Measurements from ENCODE around the gene OLFML3.
"Not testable (repeated sequence)": the region's sequence is repeated elsewhere in the genome, so short reads cannot be mapped to it uniquely, and the experiment has no call there.

The OLFML3 gene

DNA sequence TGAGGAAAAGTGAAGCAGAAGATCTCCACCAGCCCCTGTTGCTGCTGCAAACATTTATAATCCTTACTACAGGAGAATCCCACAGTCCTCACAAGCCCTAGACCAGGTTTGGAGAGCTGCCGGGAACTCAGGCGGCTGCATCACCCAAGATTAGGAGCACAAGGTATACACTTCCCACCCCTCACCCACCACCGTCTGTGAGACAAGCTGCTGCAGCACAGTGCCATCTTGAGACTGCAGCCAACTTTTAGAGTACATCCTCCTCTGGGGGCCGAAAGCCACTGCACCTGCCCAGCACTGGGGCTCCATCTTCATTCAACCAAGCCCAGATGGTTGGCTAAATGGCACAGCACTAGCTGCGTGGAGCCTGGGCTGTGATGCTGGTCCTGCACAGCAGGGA lies 13.8 kb downstream of the OLFML3 start:
- DNase-seq = no peak

DNA sequence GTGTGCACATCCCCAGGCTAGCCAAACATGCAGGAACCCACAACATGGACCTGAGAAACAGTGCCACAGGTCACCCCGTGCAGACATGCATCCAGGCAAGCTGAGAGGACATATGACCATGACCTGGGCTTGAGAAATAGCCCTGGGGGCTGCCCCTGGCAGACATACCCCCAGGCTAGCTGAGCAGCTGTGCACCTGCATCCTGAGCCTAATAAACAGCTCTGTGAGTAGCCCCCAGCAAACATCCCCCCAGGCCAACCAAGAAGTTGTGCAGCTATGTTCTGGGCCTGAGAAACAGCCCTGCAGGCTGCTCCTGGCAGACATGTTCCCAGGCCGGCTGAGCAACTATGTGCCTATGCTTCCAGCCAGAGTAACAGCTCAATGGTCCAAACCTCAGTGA lies 14.5 kb downstream of the OLFML3 start:
- DNase-seq = no peak

DNA sequence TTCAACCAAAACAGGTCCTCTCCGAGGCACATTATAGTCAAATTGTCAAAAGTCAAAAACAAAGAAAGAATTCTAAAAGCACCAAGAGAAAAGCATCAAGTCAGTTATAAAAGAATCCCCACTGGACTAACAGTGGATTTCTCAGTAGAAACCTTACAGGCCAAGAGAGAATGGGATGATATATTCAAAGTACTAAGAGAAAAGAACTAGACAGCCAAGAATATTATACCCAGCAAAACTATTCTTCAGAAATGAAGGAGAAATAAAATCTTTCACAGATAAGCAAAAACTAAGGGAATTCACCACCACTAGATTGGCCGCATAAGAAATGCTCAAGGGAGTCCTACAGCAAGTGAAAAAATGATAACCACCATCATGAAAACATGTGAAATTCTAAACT lies 16.1 kb downstream of the OLFML3 start:
- DNase-seq = no peak

DNA sequence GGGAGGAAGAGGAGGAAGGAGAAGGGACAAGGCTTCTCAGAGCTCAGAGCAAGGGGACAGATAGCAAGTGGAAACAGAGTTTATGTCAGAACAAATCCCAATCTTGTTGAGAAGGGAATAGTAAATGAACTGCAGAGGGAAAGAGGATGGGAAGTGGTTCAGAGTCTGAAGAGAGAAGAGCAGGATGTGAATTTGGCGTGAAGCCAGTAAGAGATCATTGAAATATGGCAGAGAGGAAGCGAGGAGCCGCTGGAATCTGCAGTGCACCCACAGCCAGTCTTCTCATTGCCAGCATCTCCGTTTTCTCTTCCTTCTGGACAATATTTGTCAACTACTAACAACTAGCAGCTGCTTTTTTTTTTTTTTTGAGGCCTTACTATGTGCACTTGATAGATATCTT lies 19.1 kb downstream of the OLFML3 start:
- no peak for DNase-seq

DNA sequence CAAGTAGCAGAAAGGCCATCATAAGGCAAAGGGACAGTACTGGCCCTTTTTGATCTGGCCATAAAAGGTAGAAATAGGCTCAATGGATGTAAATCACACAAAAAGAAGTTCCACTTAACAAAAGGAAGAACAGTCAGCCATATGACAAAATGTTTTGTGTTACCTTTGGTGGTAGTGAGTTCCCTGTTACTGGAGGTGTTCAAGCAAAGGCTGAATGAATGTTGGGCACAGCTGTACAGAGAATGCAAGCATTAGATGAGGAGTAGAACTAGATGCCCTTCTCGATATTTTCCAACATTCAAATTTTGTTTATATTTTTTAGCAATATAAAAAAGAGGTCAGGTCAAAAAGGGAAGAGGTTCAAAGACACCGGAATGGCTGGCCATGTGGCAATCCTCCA lies 20.0 kb downstream of the OLFML3 start:
- DNase-seq = no peak

DNA sequence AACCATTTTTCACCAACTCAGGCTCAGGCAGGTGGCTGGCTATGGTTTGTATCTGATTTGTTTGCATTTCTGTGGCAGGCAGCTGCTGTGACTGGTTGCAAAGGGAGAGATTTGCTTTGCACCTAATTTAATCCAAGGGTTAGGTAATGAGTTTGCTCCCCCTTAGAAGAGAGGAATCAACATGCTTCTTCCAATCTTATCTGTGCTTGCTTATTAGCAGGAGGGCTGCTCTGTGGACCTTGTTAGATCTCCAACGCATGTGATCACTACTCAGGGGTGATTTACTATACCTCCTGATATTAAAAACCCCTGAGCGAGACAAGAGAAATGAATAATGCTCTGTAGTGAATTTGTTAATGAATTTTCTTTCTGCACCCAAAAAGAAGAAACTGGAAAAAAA lies 20.5 kb downstream of the OLFML3 start:
- no peak for DNase-seq

DNA sequence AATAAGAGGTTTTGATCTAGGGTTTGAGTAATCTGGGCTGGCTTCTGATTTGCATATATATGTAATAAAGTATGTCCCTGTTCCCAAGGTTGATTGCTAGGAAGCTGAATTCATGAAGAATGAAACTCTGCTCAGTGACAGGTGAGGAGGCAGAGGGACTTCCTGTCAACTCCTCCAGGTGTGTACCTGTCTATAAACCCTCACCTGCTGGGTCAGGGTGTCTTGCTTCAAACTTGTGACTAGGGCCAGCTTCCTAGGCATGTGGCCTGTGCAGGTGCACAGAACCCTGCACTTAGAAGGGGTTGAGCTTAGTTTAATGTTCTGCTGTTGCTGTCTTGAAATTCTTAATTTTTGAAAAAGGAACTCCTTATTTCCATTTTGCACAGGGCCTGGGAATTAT lies 21.1 kb downstream of the OLFML3 start:
- no peak for DNase-seq

DNA sequence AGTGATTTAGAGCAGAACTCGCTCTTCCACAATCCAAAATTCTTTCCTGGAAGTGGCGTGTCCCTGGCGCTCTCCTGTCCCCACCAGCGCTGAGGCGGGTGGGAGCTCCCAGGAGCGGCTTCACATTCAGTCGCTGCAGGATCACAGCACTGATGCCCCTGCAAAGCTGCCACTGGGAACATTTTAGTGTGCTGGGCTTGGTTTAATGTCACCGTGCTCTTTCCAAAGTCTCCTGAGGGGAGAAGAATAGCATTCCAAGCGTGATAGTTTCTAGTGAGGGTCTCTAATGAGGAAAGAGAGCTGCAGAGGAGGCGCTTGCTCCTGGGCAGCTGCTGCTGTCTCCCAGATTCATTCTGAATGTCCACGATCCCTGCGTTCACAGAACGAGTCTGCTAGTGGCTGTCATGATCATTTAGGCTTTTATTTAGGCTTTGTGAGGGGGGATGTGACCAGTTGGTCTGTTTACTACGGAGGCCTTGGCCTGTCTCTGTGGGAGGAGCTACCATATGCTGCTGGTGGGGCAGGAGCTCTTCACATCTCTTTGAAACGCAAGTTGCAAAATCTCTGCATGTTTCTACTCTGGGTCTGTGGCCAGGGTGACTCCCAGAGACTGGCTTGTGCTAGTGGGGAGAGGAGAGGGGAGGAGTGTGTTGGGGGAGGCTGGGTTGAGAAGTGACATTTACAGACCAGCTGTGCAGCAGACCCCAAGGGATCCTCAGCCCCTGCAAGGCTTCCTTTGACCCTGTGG lies 23.4 kb downstream of the OLFML3 start:
- DNase-seq = no peak

DNA sequence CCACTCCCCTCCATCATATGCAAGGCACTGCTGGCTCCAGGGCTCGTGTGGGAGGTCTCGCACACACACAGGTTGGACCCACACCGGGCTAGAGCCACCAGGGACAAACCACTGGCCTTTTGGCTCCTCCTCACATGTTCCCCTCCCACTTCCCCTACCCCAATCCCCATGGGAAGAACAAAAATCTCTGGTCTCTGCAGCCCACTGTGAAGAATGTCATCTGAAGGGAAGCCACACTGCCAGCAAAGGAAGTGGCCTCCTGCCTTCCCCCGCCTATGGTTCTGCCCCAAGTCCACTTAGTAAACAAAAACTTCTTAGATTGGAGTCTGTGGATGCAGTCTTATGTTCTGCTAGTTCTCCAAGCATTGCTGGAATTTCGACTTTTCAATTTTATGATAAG lies 24.2 kb downstream of the OLFML3 start:
- no peak for DNase-seq

DNA sequence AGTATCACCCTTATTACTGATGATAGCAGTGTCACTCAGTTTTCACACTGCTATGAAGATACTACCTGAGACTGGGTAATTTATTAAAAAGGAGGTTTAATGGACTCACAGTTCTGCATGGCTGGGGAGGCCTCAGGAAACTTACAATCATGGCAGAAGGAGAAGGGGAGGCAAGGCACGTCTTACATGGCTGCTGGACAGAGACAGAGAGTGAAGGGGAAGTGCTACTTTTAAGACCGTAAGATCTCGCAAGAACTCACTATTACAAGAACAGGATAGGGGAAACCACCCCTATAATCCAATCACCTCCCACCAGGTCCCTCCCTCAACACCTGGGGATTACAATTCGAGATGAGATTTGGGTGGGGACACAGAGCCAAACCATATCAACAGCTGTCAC lies 27.6 kb downstream of the OLFML3 start:
- DNase-seq = not testable (repeated sequence)

DNA sequence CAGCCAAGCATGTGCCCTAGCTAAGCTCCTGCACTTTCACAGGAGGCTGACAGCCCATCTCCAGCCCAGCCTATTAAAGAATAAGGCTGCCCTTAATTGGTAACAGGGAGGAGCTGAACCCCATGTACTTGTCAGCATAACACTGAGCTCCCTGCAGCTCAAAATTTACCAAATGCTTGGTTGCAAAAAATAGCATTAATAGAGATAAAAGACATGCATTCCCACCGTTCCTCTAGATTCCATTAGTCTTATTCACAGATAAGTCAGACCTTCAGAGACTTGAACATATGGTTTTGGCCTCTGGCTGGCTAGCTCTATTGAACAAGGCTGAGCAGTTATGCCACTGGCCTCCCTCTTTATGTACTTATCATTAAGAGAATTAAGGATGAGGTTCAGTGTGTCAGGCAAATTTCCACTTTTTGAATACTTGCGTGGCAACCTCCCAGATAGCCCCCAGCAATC lies 29.2 kb downstream of the OLFML3 start:
- DNase-seq = no peak

DNA sequence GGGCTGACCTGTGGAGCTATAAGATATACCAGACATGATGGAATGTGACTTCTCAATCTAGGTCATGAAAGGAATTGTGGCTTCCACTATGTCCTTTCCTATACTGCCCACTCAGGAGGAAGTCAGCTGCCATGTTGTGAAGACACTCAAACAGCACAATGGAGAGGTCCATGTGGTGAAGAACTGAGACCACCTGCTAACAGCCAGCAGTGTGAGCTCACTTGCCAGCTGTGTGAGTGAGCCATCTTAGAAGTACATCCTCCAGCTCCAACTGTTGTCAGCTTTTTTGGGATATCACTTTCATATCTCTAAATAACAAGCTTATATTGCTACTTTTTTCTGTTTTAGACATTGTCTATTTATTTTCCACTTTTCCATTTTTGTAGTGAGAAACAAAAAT lies 29.7 kb downstream of the OLFML3 start:
- DNase-seq = no peak

DNA sequence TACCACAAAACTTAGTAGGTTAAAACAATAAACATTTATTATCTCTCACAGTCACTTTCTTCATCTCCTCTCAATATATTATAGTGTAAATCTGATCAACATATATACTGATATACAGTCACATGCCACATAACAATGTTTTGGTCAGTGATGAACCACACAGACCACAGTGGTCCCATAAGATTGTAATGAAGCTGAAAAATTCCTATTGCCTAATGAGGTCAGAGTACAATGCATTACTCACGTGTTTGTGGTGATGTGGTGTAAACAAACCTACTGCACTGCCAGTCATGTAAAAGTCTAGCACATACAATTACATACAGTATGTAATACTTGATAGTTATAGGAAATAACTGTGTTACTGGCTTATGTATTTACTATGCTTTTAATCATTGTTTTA lies 30.1 kb downstream of the OLFML3 start:
- no peak for DNase-seq

DNA sequence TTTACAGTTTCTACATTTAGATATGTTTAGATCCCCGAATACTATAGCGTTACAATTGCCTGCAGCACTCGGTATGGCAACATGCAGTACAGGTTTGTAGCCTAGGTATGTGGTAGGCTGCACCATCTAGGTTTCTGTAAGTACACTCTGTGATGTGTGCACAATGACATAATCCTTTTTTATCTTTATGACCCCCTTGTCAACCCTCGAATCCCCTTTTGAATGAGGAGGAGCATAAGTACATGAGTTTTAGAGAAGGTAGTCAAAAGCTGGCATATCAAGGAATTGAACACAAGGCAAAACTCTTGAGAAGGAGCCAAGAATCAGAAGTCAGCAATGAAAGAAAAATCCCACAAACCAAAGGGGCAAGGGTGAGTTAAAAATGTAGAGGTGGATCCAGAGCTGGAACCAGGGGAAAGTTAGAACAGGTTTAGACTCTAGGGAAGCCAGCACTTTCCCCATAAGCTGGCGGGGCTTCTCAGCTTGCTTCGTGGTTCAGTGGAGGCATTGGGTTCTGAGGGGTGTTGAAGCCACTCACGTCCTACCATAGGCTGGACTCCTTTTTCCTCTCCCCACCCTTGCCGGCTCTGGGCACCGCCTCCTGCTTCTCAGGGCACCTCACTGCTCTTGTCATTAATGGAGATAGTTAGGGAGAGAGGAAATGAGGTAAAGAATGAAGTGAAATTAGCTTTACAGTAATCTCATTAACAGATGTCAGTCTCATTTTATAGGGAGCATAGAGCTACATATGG lies 31.3 kb downstream of the OLFML3 start:
- DNase-seq = no peak

DNA sequence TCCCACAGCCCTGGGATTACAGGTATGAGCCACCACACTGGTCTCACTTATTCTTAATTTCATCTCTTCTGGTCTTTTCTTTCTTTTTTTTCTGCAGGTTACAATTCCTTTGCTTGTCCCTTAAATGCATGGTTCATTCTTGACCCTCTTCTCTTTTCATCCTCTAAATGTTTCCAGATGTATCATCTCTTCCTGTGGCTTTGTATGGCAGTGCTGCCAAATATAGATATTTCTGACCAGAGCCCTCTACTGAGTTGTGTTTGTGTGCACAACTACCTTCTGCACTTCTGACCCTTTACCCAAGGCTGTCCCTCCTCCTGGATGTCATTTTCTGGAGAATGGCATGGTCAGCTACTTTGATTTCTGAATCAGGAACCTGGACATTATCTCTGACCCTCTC lies 32.5 kb downstream of the OLFML3 start:
- no peak for DNase-seq

DNA sequence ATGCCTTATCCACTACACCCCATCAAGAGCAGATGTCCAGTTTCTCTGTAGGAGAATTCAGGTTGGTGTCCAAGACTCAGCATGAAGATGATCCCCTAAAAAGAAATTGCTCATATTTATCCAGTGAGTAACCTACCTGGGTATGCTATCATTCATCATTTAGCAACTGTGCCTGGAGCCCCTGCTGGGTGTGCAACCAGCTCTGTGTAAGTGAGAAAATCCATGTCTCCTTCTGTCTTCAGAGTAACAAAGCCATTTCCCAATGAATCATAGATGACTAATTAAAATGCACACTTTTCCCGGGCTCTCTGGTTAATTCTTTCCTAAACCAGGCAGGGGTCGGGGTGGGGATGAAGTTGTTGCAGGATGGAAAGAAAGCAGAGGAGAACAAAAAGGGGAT lies 35.8 kb downstream of the OLFML3 start:
- DNase-seq = no peak

DNA sequence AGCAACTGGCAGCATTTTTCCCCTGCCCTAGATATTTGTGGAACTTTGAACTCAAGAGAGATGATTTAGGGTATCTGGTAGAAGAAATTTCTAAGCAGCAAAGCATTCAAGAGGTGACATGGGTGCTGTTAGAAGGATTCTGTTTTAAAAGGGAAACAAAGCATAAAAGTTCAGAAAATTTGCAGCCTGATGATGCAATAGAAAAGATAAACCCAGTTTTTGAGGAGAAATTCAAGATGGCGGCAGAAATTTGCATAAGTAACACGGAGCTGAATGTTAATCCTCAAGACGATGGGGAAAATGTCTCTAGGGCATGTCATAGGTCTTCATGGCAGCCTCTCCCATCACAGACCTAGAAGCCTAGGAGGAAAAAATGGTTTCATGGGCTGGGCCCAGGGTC lies 40.5 kb downstream of the OLFML3 start:
- DNase-seq = not testable (repeated sequence)

DNA sequence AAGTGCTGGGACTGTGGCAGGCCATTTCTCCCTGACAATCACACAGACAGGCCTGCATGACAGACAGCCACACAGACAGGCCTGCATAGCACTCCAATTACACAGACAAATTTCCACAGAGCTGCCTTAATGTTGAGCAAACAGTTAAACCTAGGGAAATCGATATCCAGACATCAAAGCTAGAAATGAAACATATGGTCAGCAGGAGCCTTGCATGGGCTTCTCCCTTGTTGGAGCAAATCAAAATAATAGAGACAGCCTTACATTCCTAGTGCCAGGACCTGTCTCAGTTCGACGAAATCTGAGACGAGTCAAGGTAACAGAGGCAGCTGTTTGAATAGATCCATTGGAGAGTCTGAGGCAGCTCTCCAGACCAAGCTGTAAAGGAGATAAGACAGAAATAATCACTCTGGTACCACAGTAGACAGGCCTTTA lies 42.4 kb downstream of the OLFML3 start:
- DNase-seq = no peak

DNA sequence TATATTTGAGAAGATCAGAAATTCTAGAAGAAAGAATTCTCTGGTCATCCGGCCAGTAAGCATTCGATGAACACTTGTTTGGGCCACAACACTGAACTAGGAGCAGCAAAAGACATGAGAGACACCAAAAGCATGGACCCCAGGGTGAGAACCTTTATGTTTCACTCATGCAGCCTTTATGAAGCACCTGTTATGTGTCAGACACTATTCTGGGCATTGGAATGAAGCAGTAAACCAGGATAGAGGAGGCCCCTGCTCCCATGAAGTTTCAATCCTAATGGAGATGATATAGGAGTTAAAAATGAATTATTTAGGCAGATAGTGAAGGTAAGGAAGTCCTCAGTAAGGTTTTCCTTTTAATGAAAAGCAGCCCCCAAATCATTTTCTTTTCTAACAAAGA lies 43.6 kb downstream of the OLFML3 start:
- DNase-seq = no peak

DNA sequence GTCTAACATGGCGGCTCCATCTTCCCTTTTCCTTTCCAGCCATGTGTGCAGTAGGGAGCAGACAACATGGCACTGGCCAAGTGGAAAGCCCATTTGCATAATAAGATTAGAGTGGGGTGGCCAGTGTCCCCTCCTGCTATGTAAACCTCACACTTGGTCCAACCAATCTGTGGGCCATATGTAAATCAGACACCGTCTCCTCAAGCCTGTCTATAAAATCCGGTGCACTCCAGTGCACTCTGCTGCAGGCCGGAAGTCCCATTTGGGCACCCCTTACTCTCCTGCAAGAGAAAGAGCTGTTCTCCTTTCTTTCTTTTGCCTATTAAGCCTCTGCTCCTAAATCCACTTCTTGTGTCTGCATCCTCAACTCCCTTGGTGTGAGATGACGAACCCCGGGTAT lies 44.1 kb downstream of the OLFML3 start:
- DNase-seq = no peak

DNA sequence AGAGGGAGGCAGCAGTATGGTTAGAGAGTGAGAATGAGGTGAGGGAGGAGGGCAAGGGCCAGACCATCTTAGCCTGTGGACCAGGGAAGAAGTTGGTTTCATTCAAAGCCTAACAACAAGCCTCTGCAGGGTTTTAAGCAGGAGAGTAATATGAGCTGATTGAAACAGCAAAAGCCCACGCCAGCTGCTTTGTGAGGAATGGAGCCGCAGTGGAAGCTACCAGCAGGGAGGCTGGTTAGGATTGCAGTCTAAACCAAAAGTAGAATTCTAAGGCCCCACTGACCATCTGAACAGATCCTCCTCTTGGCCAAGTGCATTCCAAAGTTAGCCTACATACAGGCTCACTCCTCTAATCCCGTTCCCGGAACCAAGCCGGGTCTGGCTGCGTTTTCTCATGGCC lies 44.8 kb downstream of the OLFML3 start:
- DNase-seq = no peak

DNA sequence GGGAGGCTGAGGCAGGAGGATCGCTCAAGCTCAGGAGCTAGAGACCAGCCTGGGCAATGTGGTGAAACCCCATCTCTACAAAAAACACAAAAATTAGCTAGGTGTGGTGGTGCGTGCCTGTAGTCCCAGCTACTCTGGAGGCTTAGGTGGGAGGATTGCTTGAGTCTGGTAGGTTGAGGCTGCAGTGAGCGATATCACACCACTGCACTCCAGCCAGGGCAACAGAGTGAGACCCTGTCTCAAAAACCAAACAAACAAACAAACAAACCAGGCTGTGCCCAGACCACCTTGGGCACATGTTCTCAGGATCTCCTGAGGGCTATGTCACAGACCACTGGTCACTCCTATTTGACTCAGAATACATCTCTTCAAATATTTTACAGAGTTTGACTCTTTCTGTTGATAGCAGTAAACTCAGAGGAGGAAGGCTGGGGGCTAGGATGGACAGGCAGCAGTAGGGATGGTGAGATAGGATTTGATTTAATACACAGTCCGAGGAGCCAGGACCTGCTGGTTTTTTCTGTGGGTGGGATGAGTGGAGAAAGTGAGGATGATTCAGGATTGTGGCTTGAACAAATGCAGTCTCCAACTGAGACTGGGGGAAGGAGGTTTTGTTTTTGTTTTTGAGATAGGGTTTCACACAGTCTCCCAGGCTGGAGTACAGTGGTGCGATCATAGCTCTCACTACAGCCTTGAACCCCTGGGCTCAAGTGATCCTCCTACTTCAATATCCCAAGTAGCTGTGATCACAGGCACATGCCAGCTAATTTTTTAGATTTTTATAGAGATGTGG lies 46.5 kb downstream of the OLFML3 start:
- no peak for DNase-seq

DNA sequence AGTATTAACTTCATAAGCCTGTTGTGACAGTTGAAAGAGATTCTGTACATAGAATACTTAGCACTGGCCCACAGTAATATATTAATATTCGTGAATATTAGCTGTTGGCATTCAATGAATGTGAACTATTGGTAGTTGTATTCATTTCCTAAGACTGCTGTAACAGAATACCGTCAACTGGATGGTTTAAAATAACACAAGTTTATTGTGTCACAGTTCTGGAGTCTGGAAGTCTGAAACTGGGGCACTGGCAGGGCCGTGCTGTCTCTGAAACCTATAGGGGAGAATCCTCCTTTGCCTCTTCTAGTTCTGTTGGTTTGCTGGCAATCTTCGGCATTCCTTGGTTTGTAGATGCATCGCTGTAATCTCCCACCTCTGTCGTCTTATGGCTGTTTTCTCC lies 47.5 kb downstream of the OLFML3 start:
- no peak for DNase-seq

Measured in COR-L47 (cell line).